H1 (cell line): ENCODE results near the gene PPM1D. TPM values are rescaled to one million over a fixed set of nuclear protein-coding genes. Genes with fewer than 3 reads are reported as not detected.
A peak's percentile ranks its signal among the peaks of the same experiment; 100 is the strongest.

Experiments used
- CHD7 ChIP-seq: fragments of 300-600 bp; sonication (generic); IDR thresholded peaks from 2 replicates; pipeline ENCODE4 v1.7.1; 2012; ENCODE audit warnings: low read length, moderate library complexity, mild to moderate bottlenecking, inconsistent platforms; ENCODE audit not compliant: insufficient replicate concordance
- CTBP2 ChIP-seq: IDR thresholded peaks from 2 replicates; pipeline ENCODE4 v1.7.0; 2011; ENCODE audit warnings: borderline replicate concordance, mild to moderate bottlenecking, moderate library complexity, mixed read lengths, low read length; ENCODE audit not compliant: insufficient read depth, insufficient read length
- EGR1 ChIP-seq: IDR thresholded peaks from 2 replicates; pipeline ENCODE4 v1.6.1; 2011; ENCODE audit warnings: low read depth, low read length, borderline replicate concordance
- MAFK ChIP-seq: IDR thresholded peaks from 2 replicates; pipeline ENCODE4 v1.6.1; 2012; ENCODE audit warnings: low read depth, mild to moderate bottlenecking, improper control_type of control experiment, low read length
- POLR2AphosphoS5 ChIP-seq: IDR thresholded peaks from 2 replicates; pipeline ENCODE4 v1.6.1; 2011; ENCODE audit warnings: low read depth, low read length
- POU5F1 ChIP-seq: IDR thresholded peaks from 2 replicates; pipeline ENCODE4 v1.6.1; 2011; ENCODE audit warnings: low read depth, mild to moderate bottlenecking, low read length, moderate library complexity
- RNF2 ChIP-seq: fragments of 200-900, 300-1000 bp; sonication (generic); IDR thresholded peaks from 2 replicates; pipeline ENCODE4 v1.7.1; 2016; ENCODE audit warnings: borderline replicate concordance, low read depth, mild to moderate bottlenecking, antibody characterized with exemption, low read length; ENCODE audit not compliant: poor library complexity, severe bottlenecking; ENCODE audit errors: missing control alignments
- SRF ChIP-seq: IDR thresholded peaks from 2 replicates; pipeline ENCODE4 v1.6.1; 2011; ENCODE audit warnings: mild to moderate bottlenecking, low read depth, low read length, moderate library complexity
- polyA plus RNA-seq, 7 experiments: library from polyadenylated mRNA; depleted of rRNA in 3 of 7; stranded (reverse) in 5 of 7; unstranded in 2 of 7; fragments of >200 nt in 5 of 7; fragments of 200-250 nt in 2 of 7; gene quantifications; 1 replicate in 5 of 7; 2 replicates in 1 of 7; 4 replicates in 1 of 7; pipeline versions ENCODE4 v1.2.1 to v1.2.3, GENCODE V29; 2011 to 2013; ENCODE audit warnings: missing spikeins in 2 of 7, mixed read lengths in 2 of 7
- total RNA-seq: library from RNA; stranded (reverse); fragmentation: NEBNext Ultra II Directional; extraction: Animal tissue kit (Norgen Biotek cat#: 25700); gene quantifications from 2 replicates; pipeline ENCODE4 v1.2.1, GENCODE V29; 2021

Gene PPM1D
- total and polyA plus RNA-seq, 2 of the 8 experiments (the other 6 are each of a cell fraction or from before 2014, with no cell fraction given) = 5.0 to 16.7 TPM

GRCh38 chr17:60600490-60601446 is 775 bp downstream of the PPM1D start (continued):
- TF ChIP-seq CHD7 (peak; percentile 22), MAFK (no peak), RNF2 (no peak), CTBP2 (peak; percentile 30), SRF (no peak), POLR2AphosphoS5 (no peak), POU5F1 (no peak), EGR1 (no peak)
